IMR-90 (cell line): ENCODE results near the gene RIPOR2. TPM values are rescaled to one million over a fixed set of nuclear protein-coding genes. Genes with fewer than 3 reads are reported as not detected.

Experiments
- ATAC-seq: fragments of 200-7000 bp; cut with Tn5 transposase; 2 replicates; pipeline ENCODE4 v1.9.1; 2020; ENCODE audit warnings: low read depth, mild to moderate bottlenecking, moderate library complexity
- BruUV-seq: library from RNA; stranded (reverse); fragments of 400-500 nt; replicated peaks from 2 replicates; lab custom pipeline; 2021; lab: Mats Ljungman, UMichigan
- CTCF ChIA-PET: fragments of 300-600 bp; formaldehyde crosslinking; extraction: SDS; loops from one replicate; lab custom pipeline; 2021; ENCODE audit warnings: antibody characterized with exemption; lab: Yijun Ruan, JAX
- POLR2A ChIA-PET: fragments of 300-600 bp; sonication (Branson Sonifier 250); formaldehyde crosslinking; loops from one replicate; lab custom pipeline; 2022; ENCODE audit warnings: antibody characterized with exemption; ENCODE audit not compliant: unreplicated experiment; lab: Charles Lee
- DNase-seq: peaks from one replicate; pipeline ENCODE4 v3.0.0; 2013
- H2AFZ ChIP-seq: replicated peaks from 2 replicates; pipeline ENCODE3; 2013; ENCODE audit warnings: low read length, mild to moderate bottlenecking; ENCODE audit not compliant: poor library complexity
- H2AK5ac ChIP-seq: 2 replicates; pipeline ENCODE4 v1.6.1; 2013; ENCODE audit warnings: low read depth, low read length, inconsistent platforms
- H2AK9ac ChIP-seq: replicated peaks from 2 replicates; pipeline ENCODE3; 2013; ENCODE audit warnings: mild to moderate bottlenecking, low read depth, low read length, moderate library complexity; ENCODE audit not compliant: poor library complexity
- H2BK120ac ChIP-seq: 2 replicates; pipeline ENCODE4 v1.6.1; 2013; ENCODE audit warnings: low read depth, low read length, inconsistent platforms
- H2BK15ac ChIP-seq: 3 replicates; pipeline ENCODE4 v1.6.1; 2013; ENCODE audit warnings: low read depth, low read length, inconsistent platforms
- H2BK20ac ChIP-seq: 2 replicates; pipeline ENCODE4 v1.6.1; 2013; ENCODE audit warnings: low read depth, mild to moderate bottlenecking, inconsistent platforms, low read length, moderate library complexity
- H2BK5ac ChIP-seq: 2 replicates; pipeline ENCODE4 v1.6.1; 2013; ENCODE audit warnings: mild to moderate bottlenecking, low read depth, low read length, inconsistent platforms; ENCODE audit not compliant: poor library complexity, severe bottlenecking
- H3K14ac ChIP-seq: replicated peaks from 2 replicates; pipeline ENCODE4 v1.6.1; 2013; ENCODE audit warnings: low read depth, low read length, inconsistent platforms
- H3K18ac ChIP-seq: 2 replicates; pipeline ENCODE4 v1.6.1; 2013; ENCODE audit warnings: low read depth, low read length, control low read depth
- H3K23ac ChIP-seq: 2 replicates; pipeline ENCODE4 v1.6.1; 2013; ENCODE audit warnings: low read depth, low read length, inconsistent platforms
- H3K27ac ChIP-seq: 2 replicates; pipeline ENCODE4 v1.5.1; 2013; ENCODE audit warnings: mild to moderate bottlenecking, control low read depth, low read length; ENCODE audit not compliant: insufficient read depth
- H3K27me3 ChIP-seq: 2 replicates; pipeline ENCODE4 v1.6.1; 2013; ENCODE audit warnings: low read length; ENCODE audit not compliant: control insufficient read depth, insufficient read depth
- H3K36me3 ChIP-seq: 2 replicates; pipeline ENCODE4 v1.6.1; 2013; ENCODE audit warnings: low read length, mixed read lengths; ENCODE audit not compliant: control insufficient read depth, insufficient read depth
- H3K4ac ChIP-seq: 2 replicates; pipeline ENCODE4 v1.6.1; 2013; ENCODE audit warnings: low read depth, low read length, inconsistent platforms
- H3K4me1 ChIP-seq: 2 replicates; pipeline ENCODE4 v1.6.1; 2013; ENCODE audit warnings: low read length, mixed read lengths; ENCODE audit not compliant: control insufficient read depth, insufficient read depth
- H3K4me2 ChIP-seq: 2 replicates; pipeline ENCODE4 v1.6.1; 2013; ENCODE audit warnings: low read depth, mild to moderate bottlenecking, control low read depth, low read length, moderate library complexity
- H3K4me3 ChIP-seq: 2 replicates; pipeline ENCODE4 v1.5.1; 2013; ENCODE audit warnings: low read depth, mild to moderate bottlenecking, control low read depth, low read length, moderate library complexity; ENCODE audit not compliant: insufficient read depth
- H3K56ac ChIP-seq: 2 replicates; pipeline ENCODE4 v1.6.1; 2013; ENCODE audit warnings: low read length, inconsistent platforms; ENCODE audit not compliant: insufficient read depth; ENCODE audit errors: extremely low read depth
- H3K79me1 ChIP-seq, 2 experiments: 2 replicates each; pipeline ENCODE4 v1.6.1; 2013; ENCODE audit warnings: low read length in 2 of 2, inconsistent platforms in 1 of 2, low read depth in 1 of 2
- H3K9ac ChIP-seq: 2 replicates; pipeline ENCODE4 v1.6.1; 2013; ENCODE audit warnings: low read depth, low read length, control low read depth
- H3K9me1 ChIP-seq: 2 replicates; pipeline ENCODE4 v1.6.1; 2013; ENCODE audit warnings: low read length, inconsistent platforms; ENCODE audit not compliant: insufficient read depth
- H3K9me3 ChIP-seq: 2 replicates; pipeline ENCODE4 v1.6.1; 2013; ENCODE audit warnings: low read length; ENCODE audit not compliant: control insufficient read depth, insufficient read depth
- H4K20me1 ChIP-seq: 2 replicates; pipeline ENCODE4 v1.6.1; 2013; ENCODE audit warnings: low read length, inconsistent platforms; ENCODE audit not compliant: insufficient read depth
- H4K5ac ChIP-seq: 2 replicates; pipeline ENCODE4 v1.6.1; 2013; ENCODE audit warnings: mild to moderate bottlenecking, low read depth, low read length, control low read depth
- H4K8ac ChIP-seq, 2 experiments: 2 replicates each; pipeline ENCODE4 v1.6.1; 2013; ENCODE audit warnings: low read depth in 2 of 2, low read length in 2 of 2, control low read depth in 1 of 2, inconsistent platforms in 1 of 2
- H4K91ac ChIP-seq: 2 replicates; pipeline ENCODE4 v1.6.1; 2013; ENCODE audit warnings: low read depth, low read length, inconsistent platforms; ENCODE audit not compliant: insufficient read depth
- BHLHE40 ChIP-seq: fragments of 150-350 bp; IDR thresholded peaks from 2 replicates; pipeline ENCODE4 v1.6.1; 2016; ENCODE audit warnings: mild to moderate bottlenecking, low read depth, low read length
- CEBPB ChIP-seq: IDR thresholded peaks from 2 replicates; pipeline ENCODE4 v1.6.1; 2012; ENCODE audit warnings: low read depth, low read length, improper control_type of control experiment
- CHD1 ChIP-seq: IDR thresholded peaks from 2 replicates; pipeline ENCODE4 v1.6.1; 2012; ENCODE audit warnings: low read depth, low read length, improper control_type of control experiment
- CTCF ChIP-seq: conservative IDR thresholded peaks from 2 replicates; pipeline ENCODE4 v1.5.1; 2012; ENCODE audit warnings: mild to moderate bottlenecking, low read depth, low read length, improper control_type of control experiment
- ELK1 ChIP-seq: fragments of 150-350 bp; IDR thresholded peaks from 2 replicates; pipeline ENCODE4 v1.6.1; 2016; ENCODE audit warnings: low read depth, mild to moderate bottlenecking, low read length, moderate library complexity, borderline replicate concordance
- FOS ChIP-seq: fragments of 150-350 bp; IDR thresholded peaks from 2 replicates; pipeline ENCODE4 v1.6.1; 2016; ENCODE audit warnings: low read depth, low read length
- MAFK ChIP-seq: IDR thresholded peaks from 2 replicates; pipeline ENCODE4 v1.6.1; 2012; ENCODE audit warnings: low read depth, low read length, improper control_type of control experiment
- MAZ ChIP-seq: IDR thresholded peaks from 2 replicates; pipeline ENCODE4 v1.6.1; 2012; ENCODE audit warnings: low read depth, mild to moderate bottlenecking, low read length, improper control_type of control experiment, moderate library complexity, borderline replicate concordance
- MXI1 ChIP-seq: IDR thresholded peaks from 2 replicates; pipeline ENCODE4 v1.6.1; 2012; ENCODE audit warnings: low read depth, mild to moderate bottlenecking, low read length, moderate library complexity, borderline replicate concordance
- NFE2L2 ChIP-seq: fragments of 150-350 bp; IDR thresholded peaks from 2 replicates; pipeline ENCODE4 v1.6.1; 2016; ENCODE audit warnings: low read depth, mild to moderate bottlenecking, low read length
- POLR2A ChIP-seq: IDR thresholded peaks from 2 replicates; pipeline ENCODE4 v1.6.1; 2012; ENCODE audit warnings: mild to moderate bottlenecking, low read depth, low read length
- RAD21 ChIP-seq: IDR thresholded peaks from 2 replicates; pipeline ENCODE4 v1.6.1; 2012; ENCODE audit warnings: low read length, improper control_type of control experiment
- RCOR1 ChIP-seq: IDR thresholded peaks from 2 replicates; pipeline ENCODE4 v1.6.1; 2012; ENCODE audit warnings: mild to moderate bottlenecking, low read length, improper control_type of control experiment; ENCODE audit not compliant: insufficient replicate concordance
- RFX5 ChIP-seq: IDR thresholded peaks from 2 replicates; pipeline ENCODE4 v1.8.0; 2012; ENCODE audit warnings: low read depth, mild to moderate bottlenecking, low read length, moderate library complexity
- SMC3 ChIP-seq: fragments of 150-350 bp; IDR thresholded peaks from 2 replicates; pipeline ENCODE4 v1.6.1; 2016; ENCODE audit warnings: low read depth, mild to moderate bottlenecking, antibody characterized with exemption, low read length, moderate library complexity
- USF2 ChIP-seq: fragments of 150-350 bp; IDR thresholded peaks from 2 replicates; pipeline ENCODE4 v1.6.1; 2017; ENCODE audit warnings: mild to moderate bottlenecking, antibody characterized with exemption, low read length, low read depth
- WGBS, 2 experiments: methylation state at CpG; one replicate each; pipeline versions ENCODE4 v1.1.5 to v1.1.7; 2013; ENCODE audit warnings: missing lambda C conversion rate in 2 of 2; ENCODE audit not compliant: insufficient read length in 1 of 2; ENCODE audit errors: extremely low coverage in 2 of 2; 5-methylcytosine and 5-hydroxymethylcytosine counted together
- dilution Hi-C: fragments of 300-500 bp; cut with HindIII; formaldehyde crosslinking; loops from one replicate; pipeline ENCODE4 v1.14.3; 2018; ENCODE audit warnings: low sequenced_read_pairs; ENCODE audit not compliant: unreplicated experiment
- in situ Hi-C: fragments of 300-500 bp; cut with MboI; formaldehyde crosslinking; loops from 3 replicates; pipeline ENCODE4 v1.14.3; 2019; ENCODE audit warnings: low sequenced_read_pairs, inconsistent platforms, mixed read lengths
- intact Hi-C: fragments of 100-400 bp; cut with micrococcal nuclease; formaldehyde crosslinking; loops from 2 replicates; pipeline ENCODE4 v1.10.0; 2022
- polyA plus RNA-seq, 3 experiments: library from polyadenylated mRNA; depleted of rRNA; stranded (reverse); fragments of >200 nt; gene quantifications; 2 replicates each; pipeline ENCODE4 v1.2.3, GENCODE V29; 2012; ENCODE audit warnings: low replicate concordance in 1 of 3
- total RNA-seq: library from RNA; depleted of rRNA; stranded (reverse); fragments of >200 nt; gene quantifications from 2 replicates; pipeline ENCODE4 v1.2.3, GENCODE V29; 2012

Gene RIPOR2
- total and polyA plus RNA-seq, 2 of the 4 experiments (the other 2 are of a cell fraction) = 1.1 to 1.2 TPM

- Histone ChIP-seq H2AK9ac (no peak overlapping the region), H3K14ac (no peak overlapping the region), H3K79me1 (no peaks in the 10 kb centered on the region), H2BK5ac (no peak overlapping the region), H3K9ac (no peak overlapping the region), H2BK120ac (no peak overlapping the region), H2BK20ac (no peak overlapping the region), H2AK5ac (no peak overlapping the region), H2BK15ac (no peak overlapping the region), H3K18ac (no peak overlapping the region), H3K4me2 (no peak overlapping the region), H4K8ac (no peak overlapping the region), H3K4me1 (peaks cover 9% of the 10 kb centered on the region), H3K27me3 (no peaks in the 10 kb centered on the region), H4K91ac (no peak overlapping the region), H4K20me1 (no peaks in the 10 kb centered on the region), H4K5ac (no peak overlapping the region), H3K56ac (no peak overlapping the region), H3K27ac (no peak overlapping the region), H3K4me3 (no peak overlapping the region), H3K9me3 (no peaks in the 10 kb centered on the region), H3K4ac (no peak overlapping the region), H2AFZ (no peak overlapping the region), H3K9me1 (0 out of 2 replicates have a peak, but pooled peaks cover 5% of the 10 kb centered on the region), H3K23ac (no peak overlapping the region), H3K36me3 (peaks cover 12% of the 10 kb centered on the region)
- intact Hi-C loops = no loop called here
- DNase-seq (no peak), ATAC-seq (no peak)
- CTCF ChIA-PET = no interaction called here
- dilution Hi-C loops = loop anchor here (25.0 kb wide), 1 partner anchor 259 kb away; no protein-coding TSS in a partner anchor
- TF ChIP-seq BHLHE40 (no peak), RAD21 (no peak), FOS (no peak), NFE2L2 (no peak), SMC3 (no peak), RFX5 (no peak), RCOR1 (no peak), USF2 (no peak), MXI1 (no peak), CTCF (no peak), POLR2A (no peak), ELK1 (no peak), MAZ (no peak), MAFK (no peak), CEBPB (no peak), CHD1 (no peak)
- 80% methylated on average over 1 of the region's 8 CpGs; no CpG with 5 or more reads in 1 of the 2 experiments for WGBS, 2 experiments
- in situ Hi-C loops = no loop called here
- no TSS peak for BruUV-seq
- POLR2A ChIA-PET = no interaction called here
Measured at GRCh38 chr6:24827970-24828369, 107.8 kb downstream of the RIPOR2 start.
